H1 (cell line): ENCODE measurements around the gene CHTF8. TPM values are rescaled to one million over a fixed set of nuclear protein-coding genes. Genes with fewer than 3 reads are reported as not detected.

Experiments used
- CTCF ChIA-PET: fragments of 300-600 bp; sonication (Branson Sonifier 250); formaldehyde crosslinking; loops from one replicate; lab custom pipeline; 2021; ENCODE audit not compliant: partially characterized antibody; lab: Charles Lee
- POLR2A ChIA-PET: fragments of 300-600 bp; sonication (Branson Sonifier 250); formaldehyde crosslinking; loops from one replicate; lab custom pipeline; 2021; ENCODE audit warnings: inconsistent platforms; ENCODE audit not compliant: partially characterized antibody; lab: Charles Lee
- DNase-seq, 2 experiments: peaks; one replicate each; pipeline versions ENCODE4 v3.0.0 to v3.0.0-alpha.2; 2010 to 2022; ENCODE audit warnings: low spot score in 2 of 2, low read depth in 1 of 2, mixed read lengths in 1 of 2
- FAIRE-seq: peaks from 2 replicates; lab custom pipeline; 2011; peaks lifted over from hg19 to GRCh38; lab: Jason Lieb, UNC
- H2AFZ ChIP-seq: 2 replicates; pipeline ENCODE4 v1.8.1; 2012; ENCODE audit warnings: low read length, inconsistent platforms
- H2AK5ac ChIP-seq: 2 replicates; pipeline ENCODE4 v1.6.1; 2013; ENCODE audit warnings: low read depth, low read length
- H2BK120ac ChIP-seq: replicated peaks from 2 replicates; pipeline ENCODE3; 2013; ENCODE audit warnings: low read depth, low read length, inconsistent platforms
- H2BK12ac ChIP-seq: 2 replicates; pipeline ENCODE4 v1.6.1; 2013; ENCODE audit warnings: low read depth, low read length
- H2BK15ac ChIP-seq: 2 replicates; pipeline ENCODE4 v1.6.1; 2013; ENCODE audit warnings: low read length
- H2BK20ac ChIP-seq: 2 replicates; pipeline ENCODE4 v1.6.1; 2013; ENCODE audit warnings: low read length
- H2BK5ac ChIP-seq: 2 replicates; pipeline ENCODE4 v1.6.1; 2013; ENCODE audit warnings: low read depth, low read length
- H3K14ac ChIP-seq: 2 replicates; pipeline ENCODE4 v1.6.1; 2013; ENCODE audit warnings: inconsistent platforms; ENCODE audit not compliant: insufficient read length
- H3K18ac ChIP-seq: 2 replicates; pipeline ENCODE4 v1.6.1; 2013; ENCODE audit warnings: low read length; ENCODE audit errors: extremely low read depth
- H3K23ac ChIP-seq: 2 replicates; pipeline ENCODE4 v1.6.1; 2013; ENCODE audit warnings: inconsistent platforms; ENCODE audit not compliant: insufficient read length
- H3K23me2 ChIP-seq: 2 replicates; pipeline ENCODE4 v1.6.1; 2013; ENCODE audit warnings: low read depth, low read length
- H3K27ac ChIP-seq: 2 replicates; pipeline ENCODE4 v1.6.1; 2011; ENCODE audit warnings: low read depth, low read length, inconsistent platforms
- H3K27me3 ChIP-seq, 4 experiments: replicated peaks in 1 of 4; 1 replicate in 1 of 4; 2 replicates in 3 of 4; pipeline versions ENCODE4 v1.6.1 to v1.8.1; 2011 to 2013; ENCODE audit warnings: low read length in 3 of 4, mild to moderate bottlenecking in 3 of 4, inconsistent platforms in 2 of 4, mixed read lengths in 2 of 4, moderate library complexity in 1 of 4; ENCODE audit not compliant: control insufficient read depth in 3 of 4, insufficient read depth in 3 of 4; ENCODE audit errors: extremely low read depth in 1 of 4
- H3K36me3 ChIP-seq, 4 experiments: 2 replicates each; pipeline versions ENCODE4 v1.6.1 to v1.8.1; 2011 to 2013; ENCODE audit warnings: mild to moderate bottlenecking in 4 of 4, low read length in 3 of 4, moderate library complexity in 2 of 4, control low read depth in 1 of 4, inconsistent platforms in 1 of 4; ENCODE audit not compliant: insufficient read depth in 4 of 4, control insufficient read depth in 2 of 4
- H3K4ac ChIP-seq: replicated peaks from 2 replicates; pipeline ENCODE3; 2013; ENCODE audit warnings: low read length, low read depth, mixed read lengths, inconsistent platforms; ENCODE audit not compliant: insufficient read length
- H3K4me1 ChIP-seq, 4 experiments: replicated peaks in 1 of 4; 1 replicate in 1 of 4; 2 replicates in 3 of 4; pipeline versions ENCODE4 v1.6.1 to v1.8.1; 2011 to 2013; ENCODE audit warnings: low read length in 3 of 4, inconsistent platforms in 2 of 4, mixed read lengths in 1 of 4; ENCODE audit not compliant: insufficient read depth in 4 of 4, control insufficient read depth in 3 of 4
- H3K4me2 ChIP-seq, 2 experiments: 2 replicates each; pipeline versions ENCODE4 v1.6.1 to v1.8.1; 2011 to 2013; ENCODE audit warnings: low read depth in 2 of 2, low read length in 2 of 2, control low read depth in 1 of 2, inconsistent platforms in 1 of 2, mild to moderate bottlenecking in 1 of 2; ENCODE audit not compliant: insufficient read depth in 1 of 2
- H3K4me3 ChIP-seq, 4 experiments: fragments of 200-600, 300-600 bp in 1 of 4; sonication (generic), shearing (Covaris generic), sonication (Bioruptor Twin) in 1 of 4; 2 replicates each; pipeline versions ENCODE4 v1.5.1 to v1.8.1; 2011 to 2016; ENCODE audit warnings: low read length in 4 of 4, low read depth in 3 of 4, control low read depth in 2 of 4, inconsistent platforms in 2 of 4, mild to moderate bottlenecking in 2 of 4, mixed read lengths in 1 of 4, moderate library complexity in 1 of 4; ENCODE audit not compliant: insufficient read depth in 2 of 4; ENCODE audit errors: extremely low read depth in 1 of 4
- H3K56ac ChIP-seq: replicated peaks from 2 replicates; pipeline ENCODE3; 2013; ENCODE audit warnings: low read depth, mild to moderate bottlenecking, mixed read lengths, low read length, inconsistent platforms; ENCODE audit not compliant: insufficient read length
- H3K79me1 ChIP-seq: 2 replicates; pipeline ENCODE4 v1.6.1; 2013; ENCODE audit warnings: low read depth, low read length, control low read depth
- H3K79me2 ChIP-seq, 2 experiments: 2 replicates each; pipeline versions ENCODE4 v1.6.1 to v1.8.1; 2012 to 2013; ENCODE audit warnings: low read length in 2 of 2, mild to moderate bottlenecking in 2 of 2, inconsistent platforms in 1 of 2; ENCODE audit not compliant: insufficient read depth in 2 of 2, control insufficient read depth in 1 of 2
- H3K9ac ChIP-seq, 4 experiments: replicated peaks in 1 of 4; 1 replicate in 1 of 4; 2 replicates in 3 of 4; pipeline versions ENCODE4 v1.6.1 to v1.8.1; 2011 to 2013; ENCODE audit warnings: low read depth in 3 of 4, low read length in 3 of 4, control low read depth in 2 of 4, mild to moderate bottlenecking in 2 of 4, moderate library complexity in 2 of 4, inconsistent platforms in 1 of 4; ENCODE audit errors: extremely low read depth in 1 of 4
- H3K9me3 ChIP-seq, 2 experiments: 2 replicates each; pipeline versions ENCODE4 v1.6.1 to v1.8.1; 2012 to 2013; ENCODE audit warnings: mild to moderate bottlenecking in 2 of 2, moderate library complexity in 2 of 2, control low read depth in 1 of 2, inconsistent platforms in 1 of 2, low read depth in 1 of 2, low read length in 1 of 2, mixed read lengths in 1 of 2; ENCODE audit not compliant: insufficient read depth in 2 of 2
- H4K20me1 ChIP-seq, 2 experiments: replicated peaks in 1 of 2; 2 replicates each; pipeline versions ENCODE3 to v1.8.1; 2011 to 2013; ENCODE audit warnings: inconsistent platforms in 2 of 2, low read length in 2 of 2, mild to moderate bottlenecking in 1 of 2; ENCODE audit not compliant: insufficient read depth in 2 of 2, control insufficient read depth in 1 of 2
- H4K5ac ChIP-seq: 2 replicates; pipeline ENCODE4 v1.6.1; 2013; ENCODE audit warnings: low read length, low read depth, mixed read lengths, inconsistent platforms; ENCODE audit not compliant: insufficient read length
- H4K8ac ChIP-seq: 2 replicates; pipeline ENCODE4 v1.8.0; 2013; ENCODE audit warnings: mild to moderate bottlenecking, moderate library complexity, low read length, inconsistent platforms; ENCODE audit not compliant: insufficient read depth; ENCODE audit errors: extremely low read depth
- H4K91ac ChIP-seq: replicated peaks from 2 replicates; pipeline ENCODE3; 2013; ENCODE audit warnings: low read length, mixed read lengths, inconsistent platforms; ENCODE audit not compliant: insufficient read length
- ATF3 ChIP-seq: IDR thresholded peaks from 2 replicates; pipeline ENCODE4 v1.6.1; 2011; ENCODE audit warnings: low read depth, mild to moderate bottlenecking, low read length; ENCODE audit not compliant: insufficient read depth
- SIN3A ChIP-seq, 2 experiments: IDR thresholded peaks in 1 of 2; conservative IDR thresholded peaks in 1 of 2; 2 replicates each; pipeline ENCODE4 v1.6.1; 2011 to 2012; ENCODE audit warnings: low read length in 2 of 2, improper control_type of control experiment in 1 of 2, low read depth in 1 of 2, mild to moderate bottlenecking in 1 of 2
- WGBS, 2 experiments: shearing (Covaris generic) in 1 of 2; methylation state at CpG; one replicate each; pipeline versions ENCODE4 v1.1.6 to v1.1.7; 2013 to 2015; ENCODE audit warnings: low lambda C conversion rate in 2 of 2, mixed read lengths in 2 of 2, inconsistent platforms in 1 of 2, low coverage in 1 of 2, missing lambda C conversion rate in 1 of 2; ENCODE audit not compliant: insufficient replicate concordance in 2 of 2, insufficient coverage in 1 of 2, insufficient read length in 1 of 2; ENCODE audit errors: extremely low coverage in 1 of 2, missing lambda C conversion rate in 1 of 2; 5-methylcytosine and 5-hydroxymethylcytosine counted together
- polyA plus RNA-seq, 7 experiments: library from polyadenylated mRNA; depleted of rRNA in 3 of 7; stranded (reverse) in 5 of 7; unstranded in 2 of 7; fragments of >200 nt in 5 of 7; fragments of 200-250 nt in 2 of 7; gene quantifications; 1 replicate in 5 of 7; 2 replicates in 1 of 7; 4 replicates in 1 of 7; pipeline versions ENCODE4 v1.2.1 to v1.2.3, GENCODE V29; 2011 to 2013; ENCODE audit warnings: missing spikeins in 2 of 7, mixed read lengths in 2 of 7
- total RNA-seq: library from RNA; stranded (reverse); fragmentation: NEBNext Ultra II Directional; extraction: Animal tissue kit (Norgen Biotek cat#: 25700); gene quantifications from 2 replicates; pipeline ENCODE4 v1.2.1, GENCODE V29; 2021

The CHTF8 gene
- total and polyA plus RNA-seq, 2 of the 8 experiments (the other 6 are each of a cell fraction or from before 2014, with no cell fraction given): 114 to 138 TPM

GRCh38 chr16:69169607-69170352, 37.4 kb upstream of the CHTF8 start:
- no peak overlapping the region for H3K4ac ChIP-seq
- H2BK5ac ChIP-seq: no peak overlapping the region
- H4K8ac ChIP-seq: no peak overlapping the region
- H3K4me3 ChIP-seq: no peak overlapping the region
- no peak overlapping the region for H2AFZ ChIP-seq
- no peak overlapping the region for H2BK120ac ChIP-seq
- H4K20me1 ChIP-seq: no peaks in the 10 kb centered on the region
- H4K5ac ChIP-seq: no peak overlapping the region
- H3K27ac ChIP-seq: no peak overlapping the region
- H3K4me1 ChIP-seq: no peaks in the 10 kb centered on the region; a peak in 1 of 7 replicates
- no peaks in the 10 kb centered on the region for H3K27me3 ChIP-seq
- ChIA-PET CTCF (interaction anchor here (1.7 to 6.9 kb wide), 2 partner anchors 12 to 20 kb away, joined by 5 to 50 read pairs; no protein-coding TSS in a partner anchor), POLR2A (interaction anchor here (0.6 to 2.4 kb wide), 6 partner anchors 11 to 403 kb away, joined by 3 to 8 read pairs (median 3); partner anchors contain the start of gene SNTB2)
- peaks cover 26 to 49% (median 37%) of the 10 kb centered on the region in 4 experiments for H3K36me3 ChIP-seq
- H3K9me3 ChIP-seq: no peaks in the 10 kb centered on the region
- H3K79me1 ChIP-seq: no peaks in the 10 kb centered on the region
- H3K23me2 ChIP-seq: no peaks in the 10 kb centered on the region
- no peak overlapping the region for H2BK20ac ChIP-seq
- DNase-seq (no peak), FAIRE-seq (no peak)
- no peak overlapping the region for H3K14ac ChIP-seq
- H3K18ac ChIP-seq: no peak overlapping the region
- 95% methylated on average over 6 of the region's 6 CpGs; no CpG with 5 or more reads in 1 of the 2 experiments for whole genome bisulfite sequencing, 2 experiments
- H4K91ac ChIP-seq: no peak overlapping the region
- H3K79me2 ChIP-seq: no peaks in the 10 kb centered on the region
- H3K9ac ChIP-seq: no peak overlapping the region
- H2BK12ac ChIP-seq: no peak overlapping the region
- no peak overlapping the region for H2BK15ac ChIP-seq
- H3K23ac ChIP-seq: no peak overlapping the region
- no peak overlapping the region for H3K56ac ChIP-seq
- no peak overlapping the region for H3K4me2 ChIP-seq
- no peak overlapping the region for H2AK5ac ChIP-seq
- TF ChIP-seq SIN3A (conservative IDR thresholded peaks at IDR 0.05 in 1 of 2, IDR thresholded peaks at IDR 0.05 in 1 of 2; ENCODE audit: low read depth in 1 of 2, low read length in 2 of 2): no peak
- no peak for TF ChIP-seq ATF3
